ENCODE results near the gene OR2S2. TPM values are rescaled to one million over a fixed set of nuclear protein-coding genes. Genes with fewer than 3 reads are reported as not detected.
A peak's percentile ranks its signal among the peaks of the same experiment; 100 is the strongest.
"Not testable (repeated sequence)": the region's sequence is repeated elsewhere in the genome, so short reads cannot be mapped to it uniquely, and the experiment has no call there.

OR2S2 gene
- total RNA-seq, 1 donor, result under 0.01 TPM

DNA sequence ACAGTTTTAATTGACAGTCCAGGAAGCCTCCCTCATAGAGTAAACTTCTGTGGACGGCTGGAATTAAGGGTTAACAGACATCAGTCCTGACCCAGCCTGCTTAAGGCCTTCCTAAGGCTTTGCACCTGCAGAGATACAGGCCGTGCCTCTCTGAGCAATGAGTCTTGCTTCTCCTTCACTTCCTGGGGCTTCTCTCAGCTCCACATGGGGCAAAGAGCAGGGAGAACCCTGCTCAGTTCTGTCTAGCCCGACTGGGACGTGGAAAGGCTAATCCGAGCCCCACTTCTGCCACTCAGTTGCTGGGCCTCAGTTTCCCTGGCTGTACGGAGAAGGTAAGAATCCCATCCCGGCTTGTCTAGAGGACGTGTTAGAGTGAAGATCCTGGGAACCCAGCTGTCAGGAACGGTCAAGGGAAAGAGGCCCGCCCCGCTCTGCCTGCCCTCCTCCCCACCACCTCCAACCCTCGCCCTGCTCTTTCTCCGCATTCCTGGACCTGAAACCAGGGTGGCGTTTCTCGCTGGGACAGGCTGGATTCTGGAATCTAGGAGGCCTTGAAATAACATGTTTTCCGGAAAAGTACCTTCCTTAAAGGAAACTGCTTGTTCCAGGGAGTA is 42.2 kb downstream of the OR2S2 start:
- no peak for DNase-seq (ENCODE audit: low read depth)
- no peak overlapping the region for H3K4me3 ChIP-seq (ENCODE audit: low read depth, low read length)
- TF ChIP-seq, protein P1, sequence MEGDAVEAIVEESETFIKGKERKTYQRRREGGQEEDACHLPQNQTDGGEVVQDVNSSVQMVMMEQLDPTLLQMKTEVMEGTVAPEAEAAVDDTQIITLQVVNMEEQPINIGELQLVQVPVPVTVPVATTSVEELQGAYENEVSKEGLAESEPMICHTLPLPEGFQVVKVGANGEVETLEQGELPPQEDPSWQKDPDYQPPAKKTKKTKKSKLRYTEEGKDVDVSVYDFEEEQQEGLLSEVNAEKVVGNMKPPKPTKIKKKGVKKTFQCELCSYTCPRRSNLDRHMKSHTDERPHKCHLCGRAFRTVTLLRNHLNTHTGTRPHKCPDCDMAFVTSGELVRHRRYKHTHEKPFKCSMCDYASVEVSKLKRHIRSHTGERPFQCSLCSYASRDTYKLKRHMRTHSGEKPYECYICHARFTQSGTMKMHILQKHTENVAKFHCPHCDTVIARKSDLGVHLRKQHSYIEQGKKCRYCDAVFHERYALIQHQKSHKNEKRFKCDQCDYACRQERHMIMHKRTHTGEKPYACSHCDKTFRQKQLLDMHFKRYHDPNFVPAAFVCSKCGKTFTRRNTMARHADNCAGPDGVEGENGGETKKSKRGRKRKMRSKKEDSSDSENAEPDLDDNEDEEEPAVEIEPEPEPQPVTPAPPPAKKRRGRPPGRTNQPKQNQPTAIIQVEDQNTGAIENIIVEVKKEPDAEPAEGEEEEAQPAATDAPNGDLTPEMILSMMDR (IDR thresholded peaks at IDR 0.05; ENCODE audit: insufficient read depth, low read depth, low read length), result no peak

DNA sequence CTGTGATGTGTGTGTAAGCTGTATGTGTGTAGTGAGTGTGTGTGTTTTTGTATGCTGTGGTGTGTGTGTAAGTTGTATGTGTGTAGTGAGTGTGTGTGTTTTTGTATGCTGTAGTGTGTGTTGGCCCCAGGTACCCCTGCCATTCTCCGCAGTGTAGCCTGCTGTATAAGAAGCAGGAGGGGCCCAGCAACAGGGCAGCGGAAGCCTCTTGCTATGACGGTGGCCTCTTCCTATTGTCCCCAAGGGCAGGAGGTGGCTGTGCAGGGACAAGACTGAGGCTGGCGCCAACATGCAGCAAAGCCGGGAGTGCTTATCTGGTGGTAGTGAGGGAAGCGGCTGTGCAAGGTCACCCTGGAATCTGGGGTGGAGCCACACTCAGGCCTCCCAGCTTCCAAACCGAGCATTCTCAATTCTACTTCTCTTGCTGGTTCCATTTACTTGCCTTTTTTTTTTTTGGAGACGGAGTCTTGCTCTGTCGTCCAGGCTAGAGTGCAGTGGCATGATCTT is 43.6 kb downstream of the OR2S2 start:
- TF ChIP-seq, protein P1 (IDR thresholded peaks at IDR 0.05; ENCODE audit: insufficient read depth, low read depth, low read length), result no peak
- DNase-seq (ENCODE audit: low read depth), result no peak
- H3K4me3 ChIP-seq (ENCODE audit: low read depth, low read length), result no peak overlapping the region

DNA sequence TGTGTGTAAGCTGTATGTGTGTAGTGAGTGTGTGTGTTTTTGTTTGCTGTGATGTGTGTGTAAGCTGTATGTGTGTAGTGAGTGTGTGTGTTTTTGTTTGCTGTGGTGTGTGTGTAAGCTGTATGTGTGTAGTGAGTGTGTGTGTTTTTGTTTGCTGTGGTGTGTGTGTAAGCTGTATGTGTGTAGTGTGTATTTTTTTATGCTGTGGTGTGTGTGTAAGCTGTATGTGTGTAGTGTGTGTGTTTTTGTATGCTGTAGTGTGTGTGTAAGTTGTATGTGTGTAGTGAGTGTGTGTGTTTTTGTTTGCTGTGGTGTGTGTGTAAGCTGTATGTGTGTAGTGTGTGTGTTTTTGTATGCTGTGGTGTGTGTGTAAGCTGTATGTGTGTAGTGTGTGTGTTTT is 44.5 kb downstream of the OR2S2 start:
- H3K4me3 ChIP-seq (ENCODE audit: low read depth, low read length); DNase-seq (ENCODE audit: low read depth): not testable (repeated sequence)

DNA sequence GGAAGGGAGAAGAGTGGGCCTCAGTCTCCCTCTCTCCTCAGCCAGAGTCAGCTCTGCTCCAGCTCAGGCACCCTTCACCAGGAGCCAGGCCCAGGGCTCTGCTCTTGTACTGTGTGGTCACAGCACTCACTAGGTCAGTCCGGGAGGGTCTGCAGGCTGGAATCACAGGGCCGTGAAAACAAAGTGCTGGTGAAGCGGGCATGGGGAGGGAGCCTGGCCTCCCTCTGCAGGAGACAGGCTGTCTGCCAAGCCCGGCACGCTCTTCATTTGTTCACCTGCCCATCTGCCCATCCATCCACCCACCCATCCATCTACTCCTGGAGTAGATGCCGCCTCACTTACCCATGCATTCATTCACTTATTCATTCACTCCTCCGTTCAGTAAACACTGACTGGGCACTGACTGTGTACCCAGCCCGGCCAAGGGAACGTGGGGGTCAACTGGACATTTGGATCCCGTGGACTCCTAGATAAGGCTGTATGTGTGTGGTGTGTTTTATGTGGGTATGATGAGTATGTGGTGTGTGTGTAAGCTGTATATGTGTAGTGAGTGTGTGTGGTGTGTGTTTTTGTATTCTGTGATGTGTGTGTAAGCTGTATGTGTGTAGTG is 45.1 kb downstream of the OR2S2 start:
- TF ChIP-seq, protein P1 (IDR thresholded peaks at IDR 0.05; ENCODE audit: insufficient read depth, low read depth, low read length), result no peak
- H3K4me3 ChIP-seq (ENCODE audit: low read depth, low read length), result no peak overlapping the region
- no peak for DNase-seq (ENCODE audit: low read depth)

DNA sequence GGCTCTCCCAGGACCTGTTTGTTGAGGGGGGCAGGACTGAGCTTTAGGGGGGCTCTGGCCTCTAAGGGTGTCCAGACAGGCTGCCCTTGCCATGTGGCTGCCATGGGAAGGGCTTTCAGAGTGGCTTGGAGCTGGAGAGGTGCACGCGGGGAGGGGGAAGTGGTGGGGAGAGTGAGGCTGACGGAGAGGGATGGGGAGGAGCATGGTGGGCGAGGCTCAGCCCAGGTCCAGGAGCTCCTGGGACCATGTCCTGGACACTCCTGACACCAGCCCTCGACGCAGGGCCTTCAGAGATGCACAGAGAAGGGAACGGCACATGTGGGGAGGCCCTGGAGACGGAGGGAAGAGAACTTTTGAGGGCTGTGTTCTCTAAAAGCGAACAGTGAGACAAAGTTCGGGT is 46.3 kb downstream of the OR2S2 start:
- TF ChIP-seq, protein P1 (IDR thresholded peaks at IDR 0.05; ENCODE audit: insufficient read depth, low read depth, low read length), result no peak
- no peak overlapping the region for H3K4me3 ChIP-seq (ENCODE audit: low read depth, low read length)

DNA sequence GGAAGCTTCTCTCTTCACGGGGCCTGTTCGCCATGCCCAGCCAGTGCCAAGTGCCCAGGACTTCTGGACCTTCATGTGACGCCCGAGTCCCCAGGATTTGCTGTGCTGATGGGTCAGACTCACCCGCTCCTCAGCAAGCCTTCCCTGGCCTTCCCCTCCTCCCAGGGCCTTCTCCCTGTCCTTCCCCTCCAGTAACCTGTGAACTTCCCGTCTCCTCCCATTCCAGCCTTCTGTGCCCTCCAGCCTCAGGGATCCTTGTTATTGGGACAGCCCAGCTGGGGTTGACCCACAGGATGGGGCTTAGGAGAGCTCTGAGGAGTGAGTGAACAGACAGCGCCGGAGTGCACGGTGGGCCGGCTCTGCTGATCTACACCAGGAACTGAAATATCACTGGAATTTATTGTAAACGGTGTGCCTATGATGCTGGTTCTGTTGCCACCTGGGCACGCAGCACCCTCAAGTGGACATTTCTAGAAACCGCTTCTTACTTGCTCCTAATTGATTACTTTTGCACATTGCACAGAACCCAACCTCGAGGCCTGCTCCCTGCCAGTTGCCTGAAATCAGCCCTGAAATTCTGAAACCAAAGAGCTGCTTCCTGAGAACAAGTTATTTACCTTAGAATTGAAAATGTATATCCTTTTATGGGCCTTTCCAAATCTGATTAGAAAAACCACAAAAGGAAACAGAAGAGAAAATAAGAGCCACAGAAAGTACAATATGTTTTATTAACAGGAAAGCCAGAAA is 47.2 kb downstream of the OR2S2 start:
- peak; percentile 80 for DNase-seq (ENCODE audit: low read depth)
- H3K4me3 ChIP-seq (ENCODE audit: low read depth, low read length), result no peak overlapping the region
- TF ChIP-seq, protein P1 (IDR thresholded peaks at IDR 0.05; ENCODE audit: insufficient read depth, low read depth, low read length), result peak; percentile 68

More for the DNA sequence above, 46.3 kb downstream of the OR2S2 start:
- no peak for DNase-seq (ENCODE audit: low read depth)
